ENCODE measurements around the gene ZNF669.

ZNF669 gene

GRCh38 chr1:247111259-247111699 lies 7.1 kb upstream of the ZNF669 start:
- peak in 1 of 2 experiments; percentile 19 for DNase-seq

- no peak for DNase-seq
Measured at GRCh38 chr1:247110627-247111258, 6.6 kb upstream of the ZNF669 start.

GRCh38 chr1:247107694-247108093 lies 3.5 kb upstream of the ZNF669 start:
- DNase-seq: no peak

- no peak for DNase-seq
Measured at GRCh38 chr1:247105966-247106365, 1.8 kb upstream of the ZNF669 start.

- DNase-seq: no peak
Measured at GRCh38 chr1:247104965-247105364, 809 bp upstream of the ZNF669 start.

- no peak for DNase-seq
Measured at GRCh38 chr1:247102381-247102780, 1.8 kb downstream of the ZNF669 start.

GRCh38 chr1:247100676-247101279 lies 3.4 kb downstream of the ZNF669 start:
- DNase-seq: no peak

GRCh38 chr1:247096958-247097357 lies 7.2 kb downstream of the ZNF669 start:
- no peak for DNase-seq

GRCh38 chr1:247096544-247096943 lies 7.6 kb downstream of the ZNF669 start:
- no peak for DNase-seq

- no peak for DNase-seq
Measured at GRCh38 chr1:247096112-247096511, 8.0 kb downstream of the ZNF669 start.

GRCh38 chr1:247090455-247090854 lies 13.7 kb downstream of the ZNF669 start:
- no peak for DNase-seq

- no peak for DNase-seq
Measured at GRCh38 chr1:247089616-247090375, 14.4 kb downstream of the ZNF669 start.

GRCh38 chr1:247088967-247089366 lies 15.2 kb downstream of the ZNF669 start:
- DNase-seq: no peak

GRCh38 chr1:247087256-247087655 lies 16.9 kb downstream of the ZNF669 start:
- no peak for DNase-seq

GRCh38 chr1:247085310-247085709 lies 18.8 kb downstream of the ZNF669 start:
- DNase-seq: no peak

- no peak for DNase-seq
Measured at GRCh38 chr1:247084771-247085170, 19.4 kb downstream of the ZNF669 start.

- peak; percentile 2 to 35 for DNase-seq
Measured at GRCh38 chr1:247079141-247079874, 24.8 kb downstream of the ZNF669 start.

- DNase-seq: peak; percentile 94 to 98
Measured at GRCh38 chr1:247078258-247079140, 25.7 kb downstream of the ZNF669 start, which contains the start of gene ZNF670. Gene ZNF670 (minus strand): TSS chr1:247078811. CDS start chr1:247078596, 215 bp downstream.

- peak in 1 of 2 experiments; percentile 1 for DNase-seq
Measured at GRCh38 chr1:247077876-247078257, 26.3 kb downstream of the ZNF669 start.

- no peak for DNase-seq
Measured at GRCh38 chr1:247077213-247077612, 26.9 kb downstream of the ZNF669 start.

GRCh38 chr1:247070645-247071044 lies 33.5 kb downstream of the ZNF669 start:
- DNase-seq: no peak

GRCh38 chr1:247064304-247064703 lies 39.9 kb downstream of the ZNF669 start:
- DNase-seq: no peak

Data from NCI-H526 (cell line).